Measurements from ENCODE around the gene DCTN3. TPM values are rescaled to one million over a fixed set of nuclear protein-coding genes. Genes with fewer than 3 reads are reported as not detected.

DCTN3 gene
- total RNA-seq, 6 experiments from 2014 or later: 150 to 176 (median 161) TPM

DNA sequence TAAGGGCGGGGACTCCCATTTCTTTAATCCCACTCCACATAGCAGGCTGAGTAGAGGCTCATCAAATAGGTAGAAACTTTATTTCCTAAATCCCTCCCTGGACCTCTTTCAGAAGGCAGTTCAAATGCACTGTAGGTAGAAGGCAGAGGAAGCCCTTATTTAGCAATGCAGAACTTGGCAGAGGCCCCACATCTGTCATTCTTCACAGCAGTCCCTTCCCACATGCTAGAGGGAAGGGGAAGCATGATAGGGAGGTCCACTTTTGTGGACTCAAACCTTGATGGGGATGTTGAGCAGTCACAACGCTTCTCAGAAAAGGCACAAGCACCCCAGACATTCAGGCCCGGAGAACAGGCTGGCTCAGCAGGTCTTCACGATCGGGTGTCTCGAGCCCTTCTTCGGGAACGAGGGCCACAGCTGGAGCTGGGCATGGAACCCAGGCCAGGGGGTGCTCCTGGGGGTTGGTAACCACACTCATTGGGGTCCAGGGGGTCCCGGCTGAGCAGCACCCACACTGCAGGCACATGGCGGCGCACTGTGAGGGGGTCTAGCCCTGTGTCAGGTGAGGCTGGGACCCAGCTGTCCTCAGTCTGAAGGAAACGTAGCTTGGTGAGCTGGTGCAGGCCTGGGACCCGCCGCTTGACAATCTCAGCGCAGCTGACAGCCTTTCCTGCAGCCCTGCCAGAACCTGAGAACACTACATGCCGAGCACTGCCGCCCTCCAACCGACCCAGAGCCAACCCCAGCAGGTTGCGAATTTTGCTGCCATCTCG is 9.7 kb downstream of the DCTN3 start:
- peaks cover 18% of the 10 kb centered on the region for H3K4me1 Mint-ChIP-seq (ENCODE audit: low read depth)
- no peaks in the 10 kb centered on the region for H3K27me3 Mint-ChIP-seq (ENCODE audit: insufficient read depth)
- TF ChIP-seq CTCF (IDR thresholded peaks at IDR 0.05): no peak
- no peak for DNase-seq
- peak overlapping the region; percentile 93 for H3K4me3 Mint-ChIP-seq
- H3K9me3 Mint-ChIP-seq: no peaks in the 10 kb centered on the region
- no peaks in the 10 kb centered on the region for H3K36me3 Mint-ChIP-seq (ENCODE audit: low read depth)
- H3K27ac Mint-ChIP-seq: no peak overlapping the region

GRCh38 chr9:34607331-34607730 is 13.0 kb downstream of the DCTN3 start:
- Mint-ChIP-seq H3K27ac (no peak overlapping the region), H3K4me3 (no peak overlapping the region), H3K27me3 (ENCODE audit: insufficient read depth) (peaks cover 4% of the 10 kb centered on the region), H3K36me3 (ENCODE audit: low read depth) (no peaks in the 10 kb centered on the region), H3K4me1 (ENCODE audit: low read depth) (peaks cover 9% of the 10 kb centered on the region), H3K9me3 (no peaks in the 10 kb centered on the region)
- no peak for TF ChIP-seq CTCF (IDR thresholded peaks at IDR 0.05)
- DNase-seq: no peak

- TF ChIP-seq CTCF (IDR thresholded peaks at IDR 0.05): no peak
- H3K36me3 Mint-ChIP-seq (ENCODE audit: low read depth): no peaks in the 10 kb centered on the region
- H3K27ac Mint-ChIP-seq: no peak overlapping the region
- no peak overlapping the region for H3K4me3 Mint-ChIP-seq
- no peaks in the 10 kb centered on the region for H3K9me3 Mint-ChIP-seq
- peaks cover 6% of the 10 kb centered on the region for H3K4me1 Mint-ChIP-seq (ENCODE audit: low read depth)
- peaks cover 6% of the 10 kb centered on the region for H3K27me3 Mint-ChIP-seq (ENCODE audit: insufficient read depth)
- no peak for DNase-seq
These were observed 13.4 kb downstream of the DCTN3 start for GRCh38 chr9:34606905-34607304.

- no peak for TF ChIP-seq CTCF (IDR thresholded peaks at IDR 0.05)
- DNase-seq: no peak
- Mint-ChIP-seq H3K36me3 (ENCODE audit: low read depth) (no peaks in the 10 kb centered on the region), H3K9me3 (no peaks in the 10 kb centered on the region), H3K27me3 (ENCODE audit: insufficient read depth) (peaks cover 6% of the 10 kb centered on the region), H3K4me3 (no peak overlapping the region), H3K4me1 (ENCODE audit: low read depth) (peaks cover 2% of the 10 kb centered on the region), H3K27ac (no peak overlapping the region)
These were observed 14.1 kb downstream of the DCTN3 start for GRCh38 chr9:34606190-34606589.

DNA sequence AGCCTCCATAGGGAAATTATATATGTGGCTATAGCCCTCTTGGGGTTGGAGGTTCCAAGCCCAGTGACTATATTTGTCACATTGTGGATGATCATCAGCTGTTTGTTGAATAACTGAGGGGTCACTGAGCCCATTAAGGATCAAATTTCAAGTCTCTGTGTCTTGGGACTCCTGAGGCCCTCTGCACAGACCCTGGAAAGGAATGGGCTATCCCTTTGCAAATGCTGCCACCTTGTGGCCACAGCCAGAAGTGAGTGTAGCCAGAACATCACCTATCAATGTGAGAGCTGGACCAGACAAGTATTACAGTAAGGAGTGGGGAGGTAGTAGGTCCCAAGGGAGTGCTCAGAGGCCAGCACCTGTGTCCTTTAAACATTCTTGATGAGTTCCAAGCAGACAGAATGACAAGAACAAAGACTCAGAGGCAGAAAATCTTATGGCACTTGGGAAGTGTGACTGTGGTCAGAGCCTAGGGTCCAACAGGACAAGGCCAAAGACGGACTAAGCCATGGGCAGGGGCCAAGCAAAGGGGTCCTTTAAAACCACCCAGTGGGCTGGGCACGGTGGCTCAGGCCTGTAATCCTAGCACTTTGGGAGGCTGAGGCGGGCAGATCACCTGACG is 16.6 kb downstream of the DCTN3 start:
- peak; percentile 98 for TF ChIP-seq CTCF (IDR thresholded peaks at IDR 0.05)
- no peak overlapping the region for H3K27ac Mint-ChIP-seq
- peak; percentile 60 for DNase-seq
- no peaks in the 10 kb centered on the region for H3K36me3 Mint-ChIP-seq (ENCODE audit: low read depth)
- H3K9me3 Mint-ChIP-seq: no peaks in the 10 kb centered on the region
- no peak overlapping the region for H3K4me3 Mint-ChIP-seq
- no peaks in the 10 kb centered on the region for H3K4me1 Mint-ChIP-seq (ENCODE audit: low read depth)
- H3K27me3 Mint-ChIP-seq (ENCODE audit: insufficient read depth): peaks cover 19% of the 10 kb centered on the region
